HG02678 (cell line): Measurements from ENCODE around the gene PFN3.
"Not testable (repeated sequence)": the region's sequence is repeated elsewhere in the genome, so short reads cannot be mapped to it uniquely, and the experiment has no call there.

Source experiments
- ATAC-seq: cut with Tn5 transposase; IDR thresholded peaks from one replicate; pipeline ENCODE4 v1.9.1; 2021; ENCODE audit warnings: mild to moderate bottlenecking, moderate library complexity; ENCODE audit not compliant: unreplicated experiment

PFN3 gene

DNA sequence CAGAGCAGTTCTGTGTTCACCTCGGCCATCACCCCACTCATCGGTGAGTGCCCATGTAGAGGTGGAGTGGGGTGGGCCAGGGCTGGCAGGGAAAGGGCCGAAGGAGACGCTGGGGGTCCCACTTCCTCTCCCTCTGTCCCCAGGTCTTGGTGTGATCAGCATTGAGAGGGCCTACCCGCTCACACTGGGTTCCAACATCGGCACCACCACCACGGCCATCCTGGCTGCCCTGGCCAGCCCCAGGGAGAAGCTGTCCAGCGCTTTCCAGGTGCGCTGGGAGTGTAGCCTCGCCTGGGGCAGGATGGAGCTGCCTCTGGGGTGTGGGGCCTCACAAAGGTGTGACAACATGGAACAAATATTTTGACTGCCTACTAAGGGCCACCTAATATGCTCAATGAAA is 3.7 kb downstream of the PFN3 start:
- ATAC-seq = no peak

DNA sequence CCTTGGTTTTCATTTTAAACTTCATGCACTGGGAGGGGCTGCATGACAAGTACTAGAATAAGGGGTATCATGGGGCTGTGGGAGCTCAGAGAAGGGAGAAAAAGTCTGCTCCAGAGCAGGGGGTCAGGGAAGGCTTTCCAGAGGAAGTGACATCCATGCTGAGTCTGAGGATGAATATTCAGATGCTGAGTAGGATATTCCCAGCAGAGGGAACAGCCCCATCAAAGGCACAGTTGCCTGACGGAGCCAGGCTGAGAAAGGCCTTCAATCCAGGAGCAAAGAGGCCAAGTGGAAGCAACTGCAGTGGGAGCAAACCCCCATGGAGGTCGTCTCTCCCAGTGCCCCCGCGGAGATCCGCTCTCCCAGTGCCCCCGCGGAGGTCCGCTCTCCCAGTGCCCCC is 4.4 kb downstream of the PFN3 start:
- no peak for ATAC-seq

DNA sequence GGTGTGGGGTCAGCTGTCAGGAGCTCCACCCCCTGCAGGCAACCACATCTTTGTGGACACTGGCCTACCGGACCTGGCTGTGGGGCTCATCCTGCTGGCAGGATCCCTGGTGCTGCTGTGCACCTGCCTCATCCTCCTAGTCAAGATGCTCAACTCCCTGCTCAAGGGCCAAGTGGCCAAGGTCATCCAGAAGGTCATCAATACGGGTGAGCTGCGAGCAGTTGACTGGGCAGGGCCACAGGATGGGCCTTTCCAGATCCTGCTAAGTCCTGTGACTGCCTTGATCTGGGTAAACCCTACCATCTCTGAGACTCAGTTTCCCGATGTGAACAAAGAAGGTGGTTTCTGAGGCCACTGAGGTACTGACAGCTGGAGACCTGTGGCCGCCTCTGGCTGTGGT is 6.5 kb downstream of the PFN3 start:
- no peak for ATAC-seq

DNA sequence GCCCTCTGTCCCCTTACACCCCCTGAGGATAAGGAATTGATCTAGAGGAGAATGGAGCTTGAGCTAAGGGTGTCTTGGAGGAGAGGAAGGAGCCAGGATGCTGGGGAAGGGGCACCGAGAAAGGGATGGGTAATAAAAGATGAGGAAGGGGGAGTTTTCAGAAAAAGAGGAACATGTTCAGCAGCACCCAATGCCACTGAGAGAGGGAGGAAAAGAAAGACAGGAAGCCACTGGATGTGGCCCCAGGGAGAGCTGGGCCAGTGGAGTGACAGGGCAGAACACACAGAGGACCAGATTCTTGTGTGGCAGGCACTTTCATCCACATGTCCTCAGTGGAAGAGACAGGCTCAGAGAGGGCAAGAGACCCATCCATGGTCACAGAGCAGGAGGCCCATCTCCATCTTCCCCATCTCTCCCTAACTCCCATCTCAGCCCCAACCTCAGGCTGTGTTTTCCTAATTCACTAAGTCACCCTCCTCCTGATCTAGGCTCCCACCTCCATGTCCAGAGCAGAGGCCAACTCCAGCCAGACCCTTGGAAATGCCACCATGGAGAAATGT is 7.2 kb downstream of the PFN3 start:
- no peak for ATAC-seq

DNA sequence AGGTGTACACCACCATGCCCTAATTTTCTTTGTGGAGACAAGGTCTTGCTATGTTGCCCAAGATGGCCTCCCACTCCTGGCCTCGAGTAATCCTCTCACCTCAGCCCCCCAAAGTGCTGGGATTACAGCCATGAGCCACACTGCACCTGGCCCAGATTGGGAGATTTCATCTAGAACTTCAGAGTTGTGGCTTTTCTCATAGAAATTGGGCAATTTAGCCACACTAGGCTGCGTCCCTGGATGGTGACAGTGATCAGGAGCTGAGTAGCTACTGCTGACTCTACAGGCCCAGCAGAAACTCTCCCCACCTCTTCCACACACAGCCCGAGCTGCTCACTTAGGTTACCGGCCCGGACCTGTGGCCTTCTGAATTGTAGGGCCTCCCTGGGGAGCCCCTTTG is 7.7 kb downstream of the PFN3 start:
- ATAC-seq = no peak

DNA sequence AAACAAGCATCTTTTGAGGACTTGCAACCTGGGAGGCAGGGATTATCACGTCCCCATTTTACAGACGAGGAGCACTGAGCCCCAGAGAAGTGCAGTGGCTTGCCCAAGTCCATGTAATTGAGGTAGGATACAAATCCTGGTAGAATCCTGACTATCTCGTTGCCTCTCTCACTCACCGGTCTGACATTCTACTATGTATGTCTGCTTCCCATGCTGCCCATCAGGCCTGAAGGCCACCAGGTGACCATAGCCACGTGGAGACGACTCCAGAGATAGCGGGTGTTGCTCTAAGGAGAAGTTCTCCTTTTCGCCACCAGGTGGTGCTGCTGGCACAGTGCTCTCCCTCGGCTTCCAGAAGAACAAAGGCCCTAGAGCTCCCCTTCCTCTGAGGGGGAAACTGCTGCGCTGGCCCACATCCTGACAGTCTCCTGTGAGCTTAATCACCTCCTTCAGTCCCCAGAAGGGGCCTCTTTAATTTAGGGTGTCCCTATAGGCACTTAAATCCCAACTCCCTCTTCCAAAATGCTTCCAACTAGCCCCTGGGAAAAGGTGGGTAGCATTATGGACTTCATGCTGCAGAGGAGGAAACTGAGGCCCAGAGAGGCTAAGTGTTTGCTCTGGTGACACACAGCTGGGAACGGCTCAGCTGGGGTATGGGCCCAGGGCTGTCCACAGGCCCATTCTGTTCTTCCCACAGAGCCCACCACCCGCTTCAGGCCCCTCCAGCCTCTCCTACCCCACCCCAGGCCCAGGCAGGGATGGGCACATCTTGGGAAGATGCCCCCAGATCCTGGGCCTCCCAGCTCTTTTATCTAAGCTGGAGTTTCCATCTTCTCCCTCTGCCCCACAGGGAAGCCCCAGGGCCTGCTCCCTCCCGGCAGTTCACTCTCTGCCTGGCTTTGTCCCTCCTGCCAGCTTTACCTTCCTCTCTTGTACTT is 9.8 kb downstream of the PFN3 start:
- ATAC-seq = peak; percentile 61

DNA sequence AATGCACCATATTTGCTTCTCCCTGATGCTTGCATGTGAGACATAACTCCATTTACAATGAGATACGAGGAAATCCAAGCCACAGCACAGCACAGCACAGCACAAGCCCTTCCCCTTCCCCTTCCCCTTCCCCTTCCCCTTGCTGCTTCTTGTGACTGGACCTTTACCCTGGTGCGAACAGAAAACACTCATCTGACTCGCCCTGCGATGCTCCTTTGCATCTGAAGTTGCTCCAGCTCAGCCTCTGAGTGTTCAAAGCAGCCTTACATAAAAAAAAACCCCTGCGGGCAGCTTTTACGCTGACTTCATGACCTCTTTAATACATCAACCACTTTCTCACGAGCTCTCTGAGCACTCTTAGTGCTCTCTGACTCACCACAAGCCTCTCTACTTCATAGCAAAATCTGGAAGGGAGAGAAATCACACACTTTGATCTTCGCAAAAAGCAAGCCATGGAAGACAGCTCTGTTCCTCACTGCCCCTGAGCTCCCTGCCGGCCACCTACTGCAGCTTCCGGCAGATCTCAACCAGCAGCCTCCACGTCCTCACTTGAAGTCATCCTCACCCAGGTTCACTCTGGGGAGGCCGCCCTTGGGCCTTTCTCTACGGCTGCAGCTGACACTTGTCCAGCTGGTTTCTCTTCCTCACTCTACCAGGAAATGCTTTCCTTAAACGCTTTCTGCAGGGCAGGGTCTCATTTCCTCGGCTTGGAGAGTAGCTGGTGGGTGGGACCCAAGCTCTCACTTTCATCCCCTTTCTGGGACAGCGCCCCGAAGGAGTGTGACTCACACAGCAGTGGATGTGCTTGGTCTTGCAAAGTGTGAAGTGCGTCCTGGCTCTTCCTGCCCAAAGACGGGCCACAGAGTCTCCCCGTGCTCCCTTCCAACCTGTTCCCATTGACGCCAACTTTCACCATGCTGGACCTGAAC is 11.0 kb downstream of the PFN3 start:
- ATAC-seq = peak; percentile 54

DNA sequence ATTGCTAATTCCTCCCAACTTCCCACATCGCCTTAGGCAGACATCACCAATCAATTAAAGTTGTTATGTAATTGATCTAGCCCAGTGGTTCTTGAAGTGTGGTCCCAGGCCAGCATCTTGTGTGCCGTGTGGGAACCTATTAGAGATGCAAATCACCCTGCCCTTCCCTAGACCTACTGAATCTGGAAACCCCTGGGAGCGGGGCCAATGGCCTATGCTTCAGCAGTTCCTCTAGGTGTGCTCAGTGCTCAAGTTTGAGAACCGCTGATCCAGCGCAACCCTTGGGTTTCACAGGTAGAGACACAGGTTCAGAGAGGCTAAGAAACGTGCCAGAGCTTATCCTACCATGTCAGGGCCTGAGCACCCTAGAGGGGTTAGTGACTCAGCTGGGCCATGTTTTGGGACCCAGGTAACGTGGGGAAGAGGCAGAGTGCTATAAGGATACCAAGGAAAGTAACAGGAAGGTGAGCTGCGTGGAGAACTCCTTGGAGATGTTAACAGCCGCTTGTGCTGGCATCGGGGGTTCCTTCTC is 11.9 kb downstream of the PFN3 start:
- ATAC-seq = no peak

DNA sequence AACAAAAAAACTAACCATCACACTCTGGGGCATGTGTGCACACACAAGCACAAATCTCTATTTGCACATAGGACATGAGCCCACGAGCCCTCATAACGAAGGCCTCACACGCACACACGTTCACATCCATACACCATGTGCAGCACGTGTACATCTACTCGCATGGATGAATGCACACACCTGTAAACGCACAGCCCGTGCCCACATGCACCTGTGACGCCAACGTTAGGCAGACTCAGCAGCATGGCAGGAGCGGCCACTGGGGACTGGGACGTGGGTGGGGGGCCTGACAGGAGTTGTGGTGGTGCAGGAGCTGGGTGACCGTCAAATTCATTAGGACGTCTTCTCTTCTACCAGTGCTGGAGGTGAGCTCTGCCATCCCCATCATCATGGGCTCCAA is 13.1 kb downstream of the PFN3 start:
- ATAC-seq = no peak

DNA sequence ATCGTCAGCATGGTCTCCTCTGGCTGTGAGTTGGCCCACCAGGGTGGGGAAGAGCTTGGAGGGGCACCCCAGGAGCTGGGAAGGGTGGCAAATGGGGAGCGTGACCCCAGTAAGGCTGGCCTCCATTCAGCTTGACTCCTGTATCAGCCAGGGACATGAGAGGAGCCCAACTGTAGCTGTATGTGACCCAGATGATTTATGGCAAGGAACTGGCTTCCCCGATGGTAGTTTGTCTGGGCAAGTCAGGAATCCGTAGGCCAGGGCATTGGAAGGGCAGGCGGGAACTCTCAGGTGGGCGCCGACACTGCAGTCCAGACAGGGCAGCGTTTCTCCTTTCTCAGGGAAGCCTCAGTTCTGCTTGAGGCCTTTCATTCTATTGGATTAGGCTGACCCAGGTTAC is 13.9 kb downstream of the PFN3 start:
- no peak for ATAC-seq

DNA sequence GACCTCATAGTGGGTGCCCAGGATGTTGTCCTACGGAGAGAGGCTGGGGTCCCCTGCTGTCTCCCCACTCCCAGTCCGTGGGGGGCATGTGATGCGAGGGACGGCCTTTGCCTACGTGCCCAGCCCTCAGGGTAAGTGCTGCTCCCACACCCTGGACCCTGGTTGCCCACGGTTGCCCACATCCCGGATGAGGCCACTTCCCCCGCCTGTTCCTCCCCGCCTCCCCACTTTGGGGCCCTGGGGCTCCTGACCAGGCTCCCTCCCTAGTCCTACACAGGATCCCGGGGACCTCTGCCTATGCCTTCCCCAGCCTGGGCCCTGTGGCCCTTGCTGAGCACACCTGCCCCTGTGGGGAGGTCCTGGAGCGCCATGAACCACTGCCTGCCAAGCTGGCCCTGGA is 14.7 kb downstream of the PFN3 start:
- no peak for ATAC-seq

DNA sequence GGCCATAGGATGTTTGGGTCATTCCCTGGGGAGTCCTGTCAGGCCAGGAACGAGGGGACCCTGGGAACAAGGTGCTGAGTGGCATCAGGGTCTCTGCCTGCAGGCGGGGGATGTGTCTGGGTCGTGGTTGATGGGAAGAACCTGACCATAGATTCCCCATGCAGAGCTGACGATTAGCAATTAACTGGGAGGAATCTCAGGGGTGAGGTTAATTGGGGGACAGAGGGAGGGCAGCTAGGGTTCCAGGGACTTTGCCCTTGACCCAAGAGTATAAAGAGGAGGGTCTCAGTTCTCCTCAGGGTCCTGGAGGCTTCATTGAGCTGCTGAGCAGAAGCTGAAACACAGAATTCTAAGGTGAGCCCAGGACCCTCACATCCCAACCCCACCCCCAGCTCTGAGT is 16.3 kb downstream of the PFN3 start, which contains the start of gene SLC34A1:
Gene SLC34A1, plus strand, starts transcription at position 301 of the 400 bp plus-strand sequence. CDS start 1,308 bp downstream, outside the sequence.
- no peak for ATAC-seq

DNA sequence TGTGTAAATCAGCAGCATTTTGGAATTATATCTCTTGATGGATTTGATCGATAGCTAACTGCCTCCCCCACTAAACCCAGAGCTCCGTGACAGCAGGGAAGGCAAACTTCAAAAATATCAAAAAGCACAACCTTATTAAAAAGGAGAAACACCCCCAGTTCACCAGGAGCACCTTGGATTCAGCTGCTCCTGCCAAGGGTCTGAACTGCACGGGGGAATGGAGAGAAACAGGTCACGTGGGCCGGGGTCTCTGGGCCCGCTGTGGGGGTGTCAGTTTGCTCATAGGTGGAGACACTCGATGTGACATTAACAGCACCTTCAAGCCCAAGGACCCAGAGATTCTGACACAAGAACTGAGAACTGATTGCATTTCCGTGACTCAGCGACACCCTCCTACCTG is 17.3 kb downstream of the PFN3 start:
- no peak for ATAC-seq

DNA sequence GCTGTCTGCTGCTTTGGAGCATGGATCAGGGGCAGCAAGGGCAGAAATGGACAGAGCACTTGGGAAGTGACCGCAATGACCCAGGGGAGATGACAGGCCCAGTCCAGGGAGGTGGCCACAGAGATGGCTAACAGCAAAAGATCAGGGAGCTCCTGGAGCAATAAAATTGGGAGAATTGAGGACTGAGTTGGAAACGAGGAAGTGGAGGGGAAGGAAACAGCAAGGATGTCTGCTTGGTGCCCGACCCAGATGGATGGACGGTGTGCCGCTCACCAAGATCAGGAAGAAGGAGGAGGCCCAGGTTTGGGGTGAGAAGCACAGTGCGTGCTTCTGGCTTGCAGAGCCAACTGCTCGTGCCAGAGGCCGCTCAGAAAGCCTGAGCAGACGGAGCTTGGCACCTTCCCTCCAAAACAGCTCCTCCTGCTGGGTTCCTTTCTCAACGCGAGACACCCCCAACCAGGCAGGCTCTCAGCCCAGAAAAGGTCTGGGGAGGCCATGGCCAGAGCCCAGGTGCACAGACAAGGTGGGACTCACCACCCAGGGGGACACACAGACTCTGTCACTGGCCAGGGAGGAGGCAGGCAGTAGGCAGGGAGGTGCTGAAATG is 17.9 kb downstream of the PFN3 start:
- no peak for ATAC-seq

DNA sequence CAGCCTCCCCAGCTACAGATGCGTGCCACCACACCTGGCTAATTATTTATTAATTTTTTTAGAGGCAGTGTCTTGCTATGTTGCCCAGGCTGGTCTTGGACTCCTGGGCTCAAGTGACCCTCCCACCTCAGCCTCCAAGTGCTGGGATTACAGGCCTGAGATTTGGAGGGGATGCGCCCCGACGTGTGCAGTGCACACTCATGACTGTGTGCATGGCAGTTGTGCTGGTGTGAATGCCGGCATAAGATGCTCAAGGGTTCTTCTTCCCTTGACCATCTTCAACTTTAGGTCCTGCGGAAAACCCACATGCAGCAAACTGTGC is 19.7 kb downstream of the PFN3 start:
- no peak for ATAC-seq

DNA sequence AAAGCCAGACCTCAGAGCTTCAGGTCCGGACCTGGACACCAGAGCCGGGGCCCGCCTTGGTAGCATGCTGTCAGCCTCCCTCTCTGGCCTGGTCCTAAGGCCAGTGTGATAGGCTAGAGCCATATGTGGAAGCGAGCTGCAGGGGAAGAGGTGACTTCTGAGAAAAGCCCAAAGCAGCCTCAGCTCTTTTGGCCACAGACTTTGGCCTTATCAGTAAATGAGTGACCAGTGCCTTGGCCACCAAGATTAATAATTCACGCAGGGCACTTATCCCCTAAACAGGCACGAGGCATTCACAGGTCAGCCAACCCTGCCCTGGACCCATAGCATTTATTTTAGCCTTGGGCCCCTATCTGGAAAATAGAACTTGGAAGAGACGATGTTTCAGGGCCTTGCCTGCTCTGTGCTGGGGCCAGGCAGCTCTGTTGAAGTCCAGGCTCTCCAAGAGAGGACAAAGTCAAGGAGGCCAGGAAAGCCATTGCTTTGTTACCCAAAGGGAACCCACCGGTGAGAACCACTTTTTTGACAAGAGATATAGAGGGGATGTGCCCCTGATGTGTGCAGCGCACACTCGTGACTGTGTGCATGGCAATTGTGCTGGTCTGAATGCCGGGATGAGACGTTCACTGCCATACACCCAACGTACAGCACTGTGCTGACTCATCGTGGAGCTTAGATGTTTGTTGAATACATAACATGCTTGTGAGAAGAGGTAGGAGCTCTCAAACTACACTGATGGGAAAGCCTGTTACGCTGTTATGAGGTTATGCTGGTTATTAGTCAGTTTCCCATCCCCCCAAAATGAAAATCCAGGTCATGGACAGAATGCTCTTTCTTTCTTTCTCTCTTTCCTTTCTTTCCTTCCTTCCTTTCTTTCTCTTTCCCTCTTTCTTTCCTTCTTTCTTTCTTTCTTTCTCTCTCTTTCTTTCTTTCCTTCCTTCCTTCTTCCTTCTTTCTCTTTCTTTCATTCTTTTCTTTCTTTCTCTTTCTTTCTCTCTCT is 21.3 kb downstream of the PFN3 start:
- ATAC-seq = peak; percentile 63

DNA sequence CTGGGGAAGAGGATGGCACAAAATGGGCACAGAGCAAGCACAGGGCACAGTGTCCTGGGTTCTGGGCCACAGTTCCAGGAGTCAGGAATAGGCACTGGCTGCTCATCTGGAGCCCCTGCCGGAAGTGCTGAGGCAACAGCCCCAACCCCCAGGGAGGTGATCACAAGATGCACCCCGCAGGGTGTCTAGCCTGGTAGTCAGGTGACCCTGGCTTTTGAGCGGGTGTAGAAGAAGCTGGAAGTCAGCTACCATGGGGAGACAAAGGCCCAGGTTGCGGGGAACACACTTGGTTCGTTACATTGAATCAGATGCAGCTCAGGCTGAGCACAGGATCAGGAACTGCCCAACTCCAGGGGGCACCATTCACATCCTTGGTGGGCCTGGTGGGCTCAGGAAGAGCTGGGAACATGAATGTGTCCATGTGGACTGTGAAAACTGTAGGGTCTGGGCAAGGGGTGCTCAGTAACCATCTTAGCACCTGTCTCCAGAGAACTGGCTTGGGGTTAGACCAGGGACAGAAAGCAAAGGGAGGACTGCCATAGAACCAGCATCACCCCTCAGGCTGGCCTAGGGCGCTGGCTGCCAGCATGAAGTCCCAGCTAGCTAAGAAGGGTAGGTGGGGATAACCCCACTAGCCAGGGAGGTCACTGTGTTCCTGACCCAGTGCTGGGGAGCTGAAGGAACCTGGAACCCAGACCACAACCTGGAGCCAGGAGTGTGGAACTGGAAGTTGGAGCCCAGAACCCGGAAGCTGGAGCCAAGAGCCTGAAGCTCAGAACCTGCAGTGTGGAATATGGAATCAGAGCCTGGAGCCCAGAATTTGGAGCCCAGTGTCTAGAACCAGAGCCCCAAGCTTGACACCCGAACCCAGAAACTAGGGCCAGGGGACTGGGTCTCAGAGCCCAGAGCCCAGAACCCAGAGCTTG is 22.3 kb downstream of the PFN3 start:
- ATAC-seq = no peak

DNA sequence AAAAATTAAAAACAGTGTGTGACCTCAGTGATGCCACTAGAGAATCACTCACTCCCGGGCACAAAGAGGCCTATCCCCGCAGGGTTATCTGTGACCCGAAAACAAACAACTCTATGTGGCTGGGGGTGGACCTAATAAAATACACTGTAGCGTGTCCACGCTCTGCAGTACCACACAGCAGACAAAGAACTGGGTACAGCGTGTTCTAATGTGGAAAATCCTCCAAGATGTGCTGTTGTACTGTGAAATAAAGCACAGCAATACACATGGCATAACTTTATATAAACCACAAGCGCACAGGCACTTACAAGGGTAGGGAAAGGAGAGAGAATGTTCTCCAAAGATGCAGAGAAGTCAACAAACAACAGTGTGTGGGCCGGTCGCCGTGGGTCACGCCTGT is 24.4 kb downstream of the PFN3 start:
- no peak for ATAC-seq

DNA sequence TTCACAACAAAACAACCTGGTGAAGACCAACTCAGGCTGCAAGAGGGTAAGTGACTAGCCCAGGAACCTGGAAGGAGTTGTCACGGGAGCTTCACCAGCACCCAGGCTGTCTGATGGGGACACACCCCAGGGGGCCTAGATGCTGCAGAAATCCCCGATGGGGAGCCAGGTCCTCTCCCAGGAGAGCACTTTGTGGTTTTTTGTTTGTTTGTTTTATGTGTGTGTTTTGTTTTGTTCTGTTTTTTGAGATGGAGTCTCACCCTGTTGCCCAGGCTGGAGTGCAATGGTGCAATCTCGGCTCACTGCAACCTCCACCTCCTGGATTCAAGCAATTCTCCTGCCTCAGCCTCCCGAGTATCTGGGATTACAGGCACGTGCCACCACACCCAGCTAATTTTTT is 24.9 kb downstream of the PFN3 start:
- ATAC-seq = not testable (repeated sequence)
